Astrocyte of the cerebellum (primary cell): ENCODE data around the gene RPS2.

Experiments used
- DNase-seq: peaks from one replicate; pipeline ENCODE4 v3.0.0-alpha.2; 2011; ENCODE audit warnings: low read depth
- H3K4me3 ChIP-seq: 2 replicates; pipeline ENCODE4 v1.5.1; 2011; ENCODE audit warnings: mild to moderate bottlenecking, low read depth, low read length, moderate library complexity
- in situ Hi-C: cut with HindIII; loops from 2 replicates; pipeline ENCODE4 v1.10.0; 2017; ENCODE audit warnings: low sequenced_read_pairs
- TF ChIP-seq, protein P1 (sequence below): IDR thresholded peaks from 2 replicates; pipeline ENCODE4 v1.5.1; 2012; ENCODE audit warnings: low read length, low read depth, moderate library complexity, mild to moderate bottlenecking; ENCODE audit errors: missing control alignments

Gene RPS2

DNA sequence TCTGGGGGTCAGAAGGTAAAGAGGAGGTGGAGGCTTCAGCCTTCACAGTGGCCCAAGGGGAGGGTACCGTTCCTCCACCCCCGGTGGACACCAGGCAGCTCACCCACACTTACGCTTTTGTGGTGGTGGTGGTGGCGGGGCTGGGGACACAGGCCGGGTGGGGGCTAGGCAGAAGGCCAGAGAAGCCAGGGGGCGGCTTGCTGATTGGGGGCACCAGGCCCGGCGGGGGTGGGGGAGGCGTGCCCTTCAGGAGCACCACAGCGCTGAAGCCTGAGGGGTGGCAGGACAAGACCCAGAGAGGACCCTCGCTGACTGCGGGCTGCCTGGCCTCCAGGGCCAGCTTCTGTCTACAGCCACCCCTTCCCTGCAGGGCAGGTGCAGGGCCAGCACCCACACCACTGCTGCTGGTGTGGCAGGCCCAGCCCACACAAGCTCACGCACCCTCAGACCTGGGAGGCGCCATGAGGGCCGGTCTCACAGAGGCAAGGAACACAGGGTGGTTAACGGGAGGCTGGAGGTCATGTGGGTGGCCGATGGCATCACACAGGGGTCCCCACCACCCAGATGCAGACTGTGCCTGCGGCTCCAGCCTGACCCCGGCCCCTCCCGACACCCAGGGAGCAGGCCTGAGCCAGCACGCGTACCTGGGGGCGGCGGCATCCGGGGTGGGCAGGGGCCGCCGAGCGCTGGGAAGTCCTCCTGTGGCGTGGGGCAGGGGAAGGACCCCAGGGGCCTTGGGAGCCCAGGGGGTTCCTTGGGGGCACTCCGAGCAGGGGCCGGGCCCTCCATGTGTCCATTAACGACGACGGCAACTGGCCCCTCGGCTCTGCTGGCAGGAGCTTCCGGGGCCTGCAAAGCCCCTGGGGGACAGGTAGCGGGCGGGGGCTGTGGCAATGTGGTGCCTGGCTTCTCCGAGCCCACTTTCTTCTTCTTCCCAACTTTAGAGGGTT is 34.5 kb upstream of the RPS2 start:
- TF ChIP-seq, protein P1, sequence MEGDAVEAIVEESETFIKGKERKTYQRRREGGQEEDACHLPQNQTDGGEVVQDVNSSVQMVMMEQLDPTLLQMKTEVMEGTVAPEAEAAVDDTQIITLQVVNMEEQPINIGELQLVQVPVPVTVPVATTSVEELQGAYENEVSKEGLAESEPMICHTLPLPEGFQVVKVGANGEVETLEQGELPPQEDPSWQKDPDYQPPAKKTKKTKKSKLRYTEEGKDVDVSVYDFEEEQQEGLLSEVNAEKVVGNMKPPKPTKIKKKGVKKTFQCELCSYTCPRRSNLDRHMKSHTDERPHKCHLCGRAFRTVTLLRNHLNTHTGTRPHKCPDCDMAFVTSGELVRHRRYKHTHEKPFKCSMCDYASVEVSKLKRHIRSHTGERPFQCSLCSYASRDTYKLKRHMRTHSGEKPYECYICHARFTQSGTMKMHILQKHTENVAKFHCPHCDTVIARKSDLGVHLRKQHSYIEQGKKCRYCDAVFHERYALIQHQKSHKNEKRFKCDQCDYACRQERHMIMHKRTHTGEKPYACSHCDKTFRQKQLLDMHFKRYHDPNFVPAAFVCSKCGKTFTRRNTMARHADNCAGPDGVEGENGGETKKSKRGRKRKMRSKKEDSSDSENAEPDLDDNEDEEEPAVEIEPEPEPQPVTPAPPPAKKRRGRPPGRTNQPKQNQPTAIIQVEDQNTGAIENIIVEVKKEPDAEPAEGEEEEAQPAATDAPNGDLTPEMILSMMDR: no peak
- H3K4me3 ChIP-seq: no peak overlapping the region
- in situ Hi-C loops: no loop called here
- no peak for DNase-seq

DNA sequence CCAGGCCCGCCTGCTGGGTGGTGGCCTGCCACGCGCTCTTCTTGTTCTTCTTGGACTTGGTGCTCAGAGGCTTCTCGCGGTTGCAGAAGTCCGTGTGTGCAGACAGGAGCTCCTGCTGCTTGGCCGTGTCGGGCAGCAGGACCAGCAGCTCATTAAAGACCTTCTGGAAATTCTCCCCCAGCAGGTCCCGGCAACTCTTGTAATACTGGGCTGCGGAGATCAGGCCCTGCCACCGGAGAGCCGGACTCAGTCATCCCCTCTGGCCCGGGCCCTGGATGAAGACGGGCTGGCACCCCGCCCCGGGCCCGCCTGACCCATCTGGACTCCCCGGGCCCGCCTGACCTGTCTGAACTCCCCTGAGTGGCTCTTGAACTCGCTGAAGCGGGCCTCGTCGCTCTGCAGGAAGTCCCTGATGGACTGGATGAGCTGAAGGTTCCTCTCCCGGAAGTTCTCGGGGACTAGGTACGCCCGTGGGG is 33.8 kb upstream of the RPS2 start:
- TF ChIP-seq, protein P1: no peak
- no peak overlapping the region for H3K4me3 ChIP-seq
- in situ Hi-C loops: no loop called here
- no peak for DNase-seq

DNA sequence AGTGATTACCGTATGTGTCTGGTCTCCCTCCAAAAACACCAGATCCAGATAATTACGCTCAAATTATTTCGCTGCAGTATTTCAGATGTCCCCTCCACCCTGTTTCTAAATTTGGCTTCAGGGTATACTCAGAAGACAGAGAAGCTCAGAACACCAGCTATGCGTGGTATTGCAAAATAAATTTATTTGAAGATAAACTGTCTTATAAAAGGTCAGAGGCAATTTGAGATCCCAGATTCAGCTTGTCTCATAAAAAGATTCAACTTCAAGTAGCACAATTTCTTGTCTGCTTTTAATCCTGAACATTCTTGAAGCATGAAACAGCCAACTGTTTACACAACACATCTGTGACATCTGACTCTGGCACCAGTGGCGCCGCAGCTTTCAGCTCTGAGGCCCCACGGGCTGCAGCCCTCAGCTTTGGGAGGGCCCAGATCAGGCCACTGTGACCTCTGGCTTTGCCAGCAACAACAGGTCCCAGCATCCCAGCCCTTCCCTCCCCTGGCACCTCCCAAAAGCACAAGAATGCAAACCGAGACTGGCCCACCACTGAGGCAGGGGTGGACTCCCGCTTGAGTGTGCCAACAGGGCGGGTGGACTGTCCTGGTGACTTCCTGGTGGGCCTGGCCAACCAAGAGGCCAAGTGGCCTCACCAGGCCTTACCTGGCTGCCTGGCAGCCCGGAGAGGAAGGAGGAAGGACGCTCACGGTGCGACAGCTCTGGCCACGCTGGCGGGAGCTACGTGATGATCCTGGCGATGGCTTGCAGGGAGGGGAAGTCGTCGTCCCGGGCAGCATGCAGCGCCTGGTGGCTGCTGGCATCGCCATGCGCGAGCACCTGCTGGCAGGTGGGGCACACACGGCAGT is 33.1 kb upstream of the RPS2 start:
- no peak for DNase-seq
- in situ Hi-C loops: no loop called here
- TF ChIP-seq, protein P1: no peak

DNA sequence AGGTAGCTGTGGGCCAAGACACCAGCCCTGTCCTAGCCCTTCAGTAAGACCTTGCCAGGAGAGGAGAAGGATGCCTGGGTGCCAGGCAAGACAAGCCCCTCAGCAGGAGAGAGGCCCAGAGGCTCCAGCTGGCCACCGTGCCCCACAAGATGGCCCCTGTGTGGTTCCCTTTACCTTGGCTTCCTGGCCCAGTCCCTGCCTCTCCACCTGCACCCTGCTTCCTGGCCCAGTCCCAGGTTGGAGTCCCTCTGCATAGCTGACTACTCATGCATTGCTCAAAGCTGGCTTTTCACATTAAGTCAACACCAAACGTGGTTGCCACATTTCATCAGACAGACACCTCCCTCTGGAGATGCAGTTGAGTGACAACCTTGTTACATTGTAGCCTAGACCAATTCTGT is 29.1 kb upstream of the RPS2 start:
- DNase-seq: no peak
- TF ChIP-seq, protein P1: no peak
- in situ Hi-C loops: no loop called here
- H3K4me3 ChIP-seq: no peak overlapping the region

More for the DNA sequence above, 33.1 kb upstream of the RPS2 start:
- no peak overlapping the region for H3K4me3 ChIP-seq

DNA sequence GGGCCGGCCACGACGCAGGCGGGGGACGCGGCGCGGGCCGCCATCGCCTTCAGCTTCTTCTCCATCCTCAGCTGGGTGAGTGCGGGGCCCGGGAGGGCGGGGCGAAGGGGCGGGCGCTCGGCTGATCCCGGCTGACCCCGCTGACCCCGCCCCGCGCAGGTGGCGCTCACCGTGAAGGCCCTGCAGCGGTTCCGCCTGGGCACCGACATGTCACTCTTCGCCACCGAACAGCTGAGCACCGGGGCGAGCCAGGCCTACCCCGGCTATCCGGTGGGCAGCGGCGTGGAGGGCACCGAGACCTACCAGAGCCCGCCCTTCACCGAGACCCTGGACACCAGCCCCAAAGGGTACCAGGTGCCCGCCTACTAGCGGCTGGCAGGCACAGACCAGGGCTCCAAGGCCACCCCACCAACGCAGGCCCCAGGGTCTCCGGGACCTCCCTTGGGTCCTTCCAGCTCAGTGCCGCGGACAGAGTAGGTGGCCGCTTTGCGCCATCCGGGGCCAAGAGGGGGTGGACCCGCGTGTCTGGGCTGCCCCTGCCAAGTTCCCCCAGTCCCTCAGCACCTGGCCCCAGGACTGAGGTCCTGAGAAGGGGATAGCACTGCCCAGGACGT is 28.2 kb upstream of the RPS2 start:
- H3K4me3 ChIP-seq: peak overlapping the region; percentile 12
- in situ Hi-C loops: no loop called here
- TF ChIP-seq, protein P1: no peak
- no peak for DNase-seq
